ENCODE data around the gene ENDOG.
"Not testable (repeated sequence)": the region's sequence is repeated elsewhere in the genome, so short reads cannot be mapped to it uniquely, and the experiment has no call there.

The ENDOG gene

GRCh38 chr9:128862401-128862851 lies 44.1 kb downstream of the ENDOG start:
- no peak for DNase-seq (ENCODE audit: low read depth in 2 of 2)

- peak; percentile 68 for DNase-seq (ENCODE audit: low read depth in 2 of 2)
These were observed 45.3 kb downstream of the ENDOG start for GRCh38 chr9:128863647-128864046.

DNA sequence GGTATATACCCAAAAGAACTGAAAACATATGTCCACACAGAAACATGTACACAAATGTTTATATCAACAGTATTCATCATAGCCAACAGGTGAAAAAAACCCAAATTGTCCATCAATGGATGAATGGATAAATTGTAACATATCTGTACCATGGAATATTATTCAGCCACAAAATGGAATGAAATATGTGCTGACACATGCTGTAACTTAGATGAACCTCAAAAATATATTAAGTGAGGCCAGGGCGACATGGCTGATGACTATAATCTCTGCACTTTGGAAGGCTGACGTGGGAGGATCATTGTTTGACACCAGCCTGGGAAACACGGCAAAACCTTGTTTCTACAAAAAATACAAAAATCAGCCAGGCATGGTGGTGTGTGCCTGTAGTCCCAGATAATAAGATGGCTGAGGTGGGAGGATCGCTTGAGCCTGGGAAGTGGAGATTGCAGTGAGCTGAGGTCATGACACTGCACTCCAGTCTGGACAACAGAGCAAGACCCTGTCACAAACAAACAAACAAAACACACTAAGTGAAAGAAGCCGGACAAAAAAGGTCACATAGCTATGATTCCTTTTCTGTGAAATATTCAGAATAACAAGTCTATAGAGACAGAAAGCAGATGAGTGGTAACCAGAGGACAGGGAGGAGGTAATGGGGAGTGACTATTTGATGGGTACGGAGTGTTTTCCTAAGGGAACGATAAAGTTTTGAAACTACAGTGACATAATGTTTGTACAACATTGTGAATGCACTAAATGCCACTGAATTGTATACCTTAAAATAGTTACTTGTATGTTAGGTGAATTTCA lies 52.0 kb downstream of the ENDOG start:
- no peak for DNase-seq (ENCODE audit: low read depth in 2 of 2)

GRCh38 chr9:128870941-128871265 lies 52.6 kb downstream of the ENDOG start:
- not testable (repeated sequence) for DNase-seq (ENCODE audit: low read depth in 2 of 2)

Measured in stimulated activated CD8-positive, alpha-beta memory T cell treated with anti-CD3 and anti-CD28 coated beads, Interleukin-15, amount 100 ng/mL, for 48 hours (primary cell).